Liver (tissue), 9 donors: ENCODE results near the gene GYG2. TPM values are rescaled to one million over a fixed set of nuclear protein-coding genes. Genes with fewer than 3 reads are reported as not detected.

Experiments used
- DNase-seq: peaks from one replicate; pipeline ENCODE4 v3.0.0-alpha.2; 2017; ENCODE audit warnings: low spot score
- H3K27ac ChIP-seq, 2 donors: one replicate each; pipeline ENCODE4 v1.7.0; 2013; ENCODE audit warnings: inconsistent platforms in 2 of 2, low read length in 2 of 2, control low read depth in 1 of 2, low read depth in 1 of 2, mild to moderate bottlenecking in 1 of 2
- H3K27me3 ChIP-seq, 4 donors: one replicate each; pipeline versions ENCODE4 v1.6.1 to v1.7.0; 2013; ENCODE audit warnings: low read length in 3 of 4, inconsistent platforms in 1 of 4, mild to moderate bottlenecking in 1 of 4, moderate library complexity in 1 of 4; ENCODE audit not compliant: control insufficient read depth in 4 of 4, insufficient read depth in 4 of 4
- H3K36me3 ChIP-seq, 4 donors: one replicate each; pipeline versions ENCODE4 v1.6.1 to v1.7.0; 2013; ENCODE audit warnings: low read length in 3 of 4, mild to moderate bottlenecking in 3 of 4, low read depth in 1 of 4, moderate library complexity in 1 of 4; ENCODE audit not compliant: control insufficient read depth in 4 of 4, insufficient read depth in 3 of 4
- H3K4me1 ChIP-seq, 4 donors: one replicate each; pipeline versions ENCODE4 v1.6.1 to v1.7.0; 2013; ENCODE audit warnings: low read length in 3 of 4, mild to moderate bottlenecking in 3 of 4, moderate library complexity in 1 of 4; ENCODE audit not compliant: control insufficient read depth in 4 of 4, insufficient read depth in 4 of 4
- H3K4me3 ChIP-seq, 3 donors: one replicate each; pipeline versions ENCODE4 v1.6.1 to v1.7.0; 2013; ENCODE audit warnings: low read length in 3 of 3, control low read depth in 1 of 3, low read depth in 1 of 3, mild to moderate bottlenecking in 1 of 3
- H3K9ac ChIP-seq, 2 donors: one replicate each; pipeline ENCODE4 v1.7.0; 2013; ENCODE audit warnings: low read length in 2 of 2, mild to moderate bottlenecking in 2 of 2, moderate library complexity in 2 of 2, control low read depth in 1 of 2, low read depth in 1 of 2
- H3K9me3 ChIP-seq, 4 donors: one replicate each; pipeline versions ENCODE4 v1.6.1 to v1.7.0; 2013; ENCODE audit warnings: low read length in 3 of 4; ENCODE audit not compliant: control insufficient read depth in 4 of 4
- ATF3 ChIP-seq: IDR thresholded peaks from 2 replicates; pipeline ENCODE4 v1.6.1; 2016; ENCODE audit warnings: antibody characterized with exemption
- CTCF ChIP-seq: fragments of 150-350 bp; IDR thresholded peaks from 2 replicates; pipeline ENCODE4 v1.5.1; 2017; ENCODE audit warnings: improper control_type of control experiment, low read depth, low read length; ENCODE audit not compliant: missing input control
- EGR1 ChIP-seq, 2 donors: IDR thresholded peaks; 2 replicates each; pipeline ENCODE4 v1.6.1; 2016 to 2018; ENCODE audit warnings: antibody characterized with exemption in 2 of 2, low read depth in 2 of 2
- FOXA2 ChIP-seq: IDR thresholded peaks from 2 replicates; pipeline ENCODE4 v1.6.1; 2016; ENCODE audit warnings: antibody characterized with exemption
- GABPA ChIP-seq, 2 donors: IDR thresholded peaks in 1 of 2; conservative IDR thresholded peaks in 1 of 2; 2 replicates each; pipeline ENCODE4 v1.6.1; 2016; ENCODE audit warnings: antibody characterized with exemption in 2 of 2, mild to moderate bottlenecking in 1 of 2, moderate library complexity in 1 of 2
- HNF4A ChIP-seq, 2 donors: conservative IDR thresholded peaks; 2 replicates each; pipeline ENCODE4 v1.6.1; 2016; ENCODE audit warnings: antibody characterized with exemption in 2 of 2, mild to moderate bottlenecking in 2 of 2
- HNF4G ChIP-seq: IDR thresholded peaks from 2 replicates; pipeline ENCODE4 v1.6.1; 2016; ENCODE audit warnings: antibody characterized with exemption
- JUND ChIP-seq, 2 donors: IDR thresholded peaks; 2 replicates each; pipeline ENCODE4 v1.6.1; 2016; ENCODE audit warnings: antibody characterized with exemption in 2 of 2
- NR2F2 ChIP-seq: IDR thresholded peaks from 2 replicates; pipeline ENCODE4 v1.6.1; 2016; ENCODE audit warnings: antibody characterized with exemption
- RAD21 ChIP-seq, 2 donors: IDR thresholded peaks; 2 replicates each; pipeline ENCODE4 v1.6.1; 2016; ENCODE audit warnings: antibody characterized with exemption in 2 of 2, mild to moderate bottlenecking in 2 of 2
- REST ChIP-seq: IDR thresholded peaks from 2 replicates; pipeline ENCODE4 v1.6.1; 2016; ENCODE audit warnings: antibody characterized with exemption, mild to moderate bottlenecking
- RXRA ChIP-seq, 2 donors: IDR thresholded peaks; 2 replicates each; pipeline ENCODE4 v1.6.1; 2017 to 2018; ENCODE audit warnings: antibody characterized with exemption in 2 of 2, mild to moderate bottlenecking in 1 of 2
- SP1 ChIP-seq: IDR thresholded peaks from 2 replicates; pipeline ENCODE4 v1.6.1; 2018; ENCODE audit warnings: antibody characterized with exemption, mild to moderate bottlenecking
- TAF1 ChIP-seq: conservative IDR thresholded peaks from 2 replicates; pipeline ENCODE4 v1.6.1; 2016; ENCODE audit warnings: antibody characterized with exemption, mild to moderate bottlenecking
- YY1 ChIP-seq: IDR thresholded peaks from 2 replicates; pipeline ENCODE4 v1.6.1; 2016; ENCODE audit warnings: antibody characterized with exemption, mild to moderate bottlenecking
- ZBTB33 ChIP-seq: IDR thresholded peaks from 2 replicates; pipeline ENCODE4 v1.6.1; 2016; ENCODE audit warnings: antibody characterized with exemption
- WGBS: extraction: QIAGEN DNeasy Blood & Tissue Kit; methylation state at CpG from one replicate; pipeline ENCODE4 v1.1.7; 2013; 5-methylcytosine and 5-hydroxymethylcytosine counted together
- polyA plus RNA-seq, 2 donors: library from polyadenylated mRNA; stranded (reverse) in 1 of 2; unstranded in 1 of 2; fragments of 200-250 nt in 1 of 2; fragments of >200 nt in 1 of 2; fragmentation: Nextera tagmentation in 1 of 2; extraction: Ambion mirVana in 1 of 2; gene quantifications; one replicate each; pipeline versions ENCODE4 v1.2.1 to v1.2.3, GENCODE V29; 2013 to 2015
- total RNA-seq, 2 donors: library from RNA; depleted of rRNA; stranded (reverse); fragments of >200 nt; gene quantifications; one replicate each; pipeline ENCODE4 v1.2.3, GENCODE V29; 2014
- TF ChIP-seq, protein P1 (sequence below): IDR thresholded peaks from 2 replicates; pipeline ENCODE4 v1.6.1; 2016; ENCODE audit warnings: antibody characterized with exemption
- donor health status: healthy.
- donor health status: healthy.
- donor health status: healthy.
- donor health status: healthy.
- donor health status: healthy.

Gene GYG2
- total and polyA plus RNA-seq, 4 donors, result 11.3 to 32.6 (median 14.3) TPM

GRCh38 chrX:2784026-2784425 lies 44.7 kb upstream of the GYG2 start:
- no peak overlapping the region for H3K9ac ChIP-seq
- TF ChIP-seq EGR1 (IDR thresholded peaks at IDR 0.05; ENCODE audit: low read depth in 2 of 2) (no peak), HNF4A (conservative IDR thresholded peaks at IDR 0.05) (no peak), ATF3 (no peak), HNF4G (no peak), GABPA (IDR thresholded peaks at IDR 0.05 in 1 of 2, conservative IDR thresholded peaks at IDR 0.05 in 1 of 2) (no peak), JUND (IDR thresholded peaks at IDR 0.05) (no peak), RAD21 (IDR thresholded peaks at IDR 0.05) (no peak), YY1 (no peak), RXRA (IDR thresholded peaks at IDR 0.05) (no peak), REST (no peak), NR2F2 (no peak), FOXA2 (no peak)
- TF ChIP-seq, protein P1, sequence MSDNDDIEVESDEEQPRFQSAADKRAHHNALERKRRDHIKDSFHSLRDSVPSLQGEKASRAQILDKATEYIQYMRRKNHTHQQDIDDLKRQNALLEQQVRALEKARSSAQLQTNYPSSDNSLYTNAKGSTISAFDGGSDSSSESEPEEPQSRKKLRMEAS, result no peak
- no peaks in the 10 kb centered on the region for H3K36me3 ChIP-seq
- no peaks in the 10 kb centered on the region for H3K27me3 ChIP-seq
- no peak for DNase-seq
- H3K4me3 ChIP-seq, result no peak overlapping the region
- 92% methylated on average over 6 of the region's 6 CpGs for WGBS
- H3K27ac ChIP-seq, result no peak overlapping the region
- no peaks in the 10 kb centered on the region for H3K9me3 ChIP-seq
- peaks cover 0 to 3% (median 0%) of the 10 kb centered on the region in 4 donors for H3K4me1 ChIP-seq

GRCh38 chrX:2785538-2785937 lies 43.2 kb upstream of the GYG2 start:
- Histone ChIP-seq H3K4me1 (peaks cover 0 to 3% (median 0%) of the 10 kb centered on the region in 4 donors), H3K27ac (no peak overlapping the region), H3K9ac (no peak overlapping the region), H3K27me3 (no peaks in the 10 kb centered on the region), H3K9me3 (no peaks in the 10 kb centered on the region), H3K4me3 (no peak overlapping the region), H3K36me3 (no peaks in the 10 kb centered on the region)
- no peak for DNase-seq
- 83% methylated on average over 4 of the region's 4 CpGs for WGBS
- TF ChIP-seq GABPA (IDR thresholded peaks at IDR 0.05 in 1 of 2, conservative IDR thresholded peaks at IDR 0.05 in 1 of 2) (no peak), FOXA2 (no peak), RXRA (IDR thresholded peaks at IDR 0.05) (no peak), TAF1 (no peak), HNF4G (no peak), REST (no peak), NR2F2 (no peak), ZBTB33 (no peak), ATF3 (no peak), SP1 (no peak), HNF4A (conservative IDR thresholded peaks at IDR 0.05) (no peak), CTCF (no peak), JUND (IDR thresholded peaks at IDR 0.05) (no peak), EGR1 (IDR thresholded peaks at IDR 0.05; ENCODE audit: low read depth in 2 of 2) (no peak)
- TF ChIP-seq, protein P1, result no peak
